C4-2B (cell line): ENCODE data around the gene PLCB4.

Source experiments
- CTCF ChIP-seq: fragments of 450-650 bp; conservative IDR thresholded peaks from 2 replicates; pipeline ENCODE4 v1.5.1; 2017; ENCODE audit warnings: mild to moderate bottlenecking
- ZFX ChIP-seq: fragments of 450-650 bp; IDR thresholded peaks from 2 replicates; pipeline ENCODE4 v1.6.1; 2017

DNA sequence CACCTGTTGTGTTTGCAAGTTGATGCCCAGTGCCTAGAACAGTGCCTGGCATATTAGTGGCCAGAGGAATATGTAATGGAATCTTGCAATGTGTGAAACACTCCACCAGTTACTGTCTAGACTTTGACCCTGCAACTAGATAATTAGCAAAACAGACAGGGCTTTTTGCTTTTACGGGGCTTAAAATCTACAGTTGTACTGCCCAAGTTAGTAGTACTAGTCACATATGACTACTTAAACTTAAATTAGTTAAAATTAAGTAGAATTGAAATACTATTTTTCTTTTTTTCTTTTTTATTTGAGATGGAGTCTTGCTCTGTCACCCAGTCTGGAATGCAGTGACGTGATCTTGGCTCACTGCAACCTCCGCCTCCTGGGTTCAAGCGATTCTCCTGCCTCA lies 44.3 kb upstream of the PLCB4 start:
- no peak for TF ChIP-seq CTCF
- TF ChIP-seq ZFX, result no peak
